ENCODE results near the gene CRB2.

Gene CRB2

GRCh38 chr9:123407217-123407851, 51.3 kb downstream of the CRB2 start:
- no peak for DNase-seq (ENCODE audit: extremely low spot score)
- TF ChIP-seq, protein P1, sequence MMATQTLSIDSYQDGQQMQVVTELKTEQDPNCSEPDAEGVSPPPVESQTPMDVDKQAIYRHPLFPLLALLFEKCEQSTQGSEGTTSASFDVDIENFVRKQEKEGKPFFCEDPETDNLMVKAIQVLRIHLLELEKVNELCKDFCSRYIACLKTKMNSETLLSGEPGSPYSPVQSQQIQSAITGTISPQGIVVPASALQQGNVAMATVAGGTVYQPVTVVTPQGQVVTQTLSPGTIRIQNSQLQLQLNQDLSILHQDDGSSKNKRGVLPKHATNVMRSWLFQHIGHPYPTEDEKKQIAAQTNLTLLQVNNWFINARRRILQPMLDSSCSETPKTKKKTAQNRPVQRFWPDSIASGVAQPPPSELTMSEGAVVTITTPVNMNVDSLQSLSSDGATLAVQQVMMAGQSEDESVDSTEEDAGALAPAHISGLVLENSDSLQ (IDR thresholded peaks at IDR 0.05): no peak
- TF ChIP-seq ZNF384 (IDR thresholded peaks at IDR 0.05) (no peak), HDGF (IDR thresholded peaks at IDR 0.05; ENCODE audit: borderline replicate concordance) (no peak), SP1 (IDR thresholded peaks at IDR 0.05) (no peak), L3MBTL2 (conservative IDR thresholded peaks at IDR 0.05) (no peak), ELF4 (IDR thresholded peaks at IDR 0.05) (no peak), NFRKB (IDR thresholded peaks at IDR 0.05) (no peak), ARNT (IDR thresholded peaks at IDR 0.05) (no peak), CTBP1 (IDR thresholded peaks at IDR 0.05; ENCODE audit: borderline replicate concordance) (no peak), FOXK2 (IDR thresholded peaks at IDR 0.05) (no peak), LEF1 (IDR thresholded peaks at IDR 0.05; ENCODE audit: borderline replicate concordance) (no peak), FOXM1 (IDR thresholded peaks at IDR 0.05; ENCODE audit: borderline replicate concordance) (no peak), SUZ12 (IDR thresholded peaks at IDR 0.05) (no peak)
- POLR2A ChIA-PET: no interaction called here
- CTCF ChIA-PET: no interaction called here

GRCh38 chr9:123408313-123409262, 52.6 kb downstream of the CRB2 start:
- ChIA-PET POLR2A (no interaction called here), CTCF (interaction anchor here (0.6 to 0.9 kb wide), 2 partner anchors 24 to 1790 kb away, joined by 3 read pairs; no protein-coding TSS in a partner anchor)

DNA sequence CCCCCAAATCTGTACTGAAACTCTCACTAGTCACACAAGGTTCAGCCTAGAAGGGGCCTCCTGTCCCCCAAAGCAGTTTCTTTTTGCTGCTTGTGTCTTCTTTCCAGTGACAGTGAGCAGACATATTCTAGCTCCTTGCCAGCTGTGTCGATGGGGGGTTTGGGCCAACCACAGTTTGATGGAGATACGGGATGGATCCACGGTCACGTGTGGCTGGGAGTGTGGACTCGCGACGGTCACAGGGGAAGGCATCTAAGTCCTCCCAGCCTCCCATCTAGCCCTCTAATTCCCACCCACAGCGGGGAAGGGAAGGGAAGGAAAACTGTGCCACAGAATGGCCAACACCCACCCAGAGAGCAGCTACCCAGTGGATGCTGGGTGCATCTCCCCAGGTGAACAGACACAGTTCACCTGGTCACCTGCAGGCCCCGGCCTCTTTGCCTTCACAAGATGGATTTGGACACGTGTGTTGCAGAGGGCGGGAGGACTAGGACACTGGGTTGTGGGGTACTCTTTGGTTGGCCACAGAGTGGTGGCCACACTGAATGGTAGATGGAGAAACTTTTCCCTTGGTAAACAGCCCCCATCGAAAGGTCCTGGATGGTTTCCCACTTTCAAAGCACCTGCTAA, 54.4 kb downstream of the CRB2 start:
- CTCF ChIA-PET: interaction anchor here (0.7 to 1.3 kb wide), 2 partner anchors 11 to 414 kb away, joined by 4 to 6 read pairs; no protein-coding TSS in a partner anchor
- DNase-seq (ENCODE audit: extremely low spot score): no peak
- POLR2A ChIA-PET: no interaction called here
- TF ChIP-seq SP1 (IDR thresholded peaks at IDR 0.05) (no peak), TARDBP (IDR thresholded peaks at IDR 0.05) (no peak), NFRKB (IDR thresholded peaks at IDR 0.05) (no peak), HDGF (IDR thresholded peaks at IDR 0.05; ENCODE audit: borderline replicate concordance) (no peak), ELF4 (IDR thresholded peaks at IDR 0.05) (no peak), ZNF384 (IDR thresholded peaks at IDR 0.05) (no peak), FOXA1 (IDR thresholded peaks at IDR 0.05) (no peak), ARNT (IDR thresholded peaks at IDR 0.05) (no peak), BHLHE40 (IDR thresholded peaks at IDR 0.05; ENCODE audit: borderline replicate concordance) (no peak), CTBP1 (IDR thresholded peaks at IDR 0.05; ENCODE audit: borderline replicate concordance) (no peak), L3MBTL2 (conservative IDR thresholded peaks at IDR 0.05) (no peak), FOXM1 (IDR thresholded peaks at IDR 0.05; ENCODE audit: borderline replicate concordance) (no peak), SUZ12 (IDR thresholded peaks at IDR 0.05) (no peak), FOXK2 (IDR thresholded peaks at IDR 0.05) (no peak), LEF1 (IDR thresholded peaks at IDR 0.05; ENCODE audit: borderline replicate concordance) (no peak)
- TF ChIP-seq, protein P1 (IDR thresholded peaks at IDR 0.05): no peak

More at GRCh38 chr9:123408313-123409262, 52.6 kb downstream of the CRB2 start:
- no peak for TF ChIP-seq ARNT (IDR thresholded peaks at IDR 0.05)
- no peak for TF ChIP-seq CTBP1 (IDR thresholded peaks at IDR 0.05; ENCODE audit: borderline replicate concordance)
- TF ChIP-seq, protein P1 (IDR thresholded peaks at IDR 0.05): no peak
- TF ChIP-seq SUZ12 (IDR thresholded peaks at IDR 0.05): no peak
- DNase-seq (ENCODE audit: extremely low spot score): no peak

- TF ChIP-seq BHLHE40 (IDR thresholded peaks at IDR 0.05; ENCODE audit: borderline replicate concordance) (no peak), FOXK2 (IDR thresholded peaks at IDR 0.05) (no peak), NFRKB (IDR thresholded peaks at IDR 0.05) (no peak), SP1 (IDR thresholded peaks at IDR 0.05) (no peak), ZNF384 (IDR thresholded peaks at IDR 0.05) (no peak), LEF1 (IDR thresholded peaks at IDR 0.05; ENCODE audit: borderline replicate concordance) (no peak), HDGF (IDR thresholded peaks at IDR 0.05; ENCODE audit: borderline replicate concordance) (no peak), CTBP1 (IDR thresholded peaks at IDR 0.05; ENCODE audit: borderline replicate concordance) (no peak), FOXM1 (IDR thresholded peaks at IDR 0.05; ENCODE audit: borderline replicate concordance) (no peak), TARDBP (IDR thresholded peaks at IDR 0.05) (no peak), SUZ12 (IDR thresholded peaks at IDR 0.05) (no peak)
- TF ChIP-seq, protein P1 (IDR thresholded peaks at IDR 0.05): no peak
- ChIA-PET CTCF (no interaction called here), POLR2A (no interaction called here)
- no peak for DNase-seq (ENCODE audit: extremely low spot score)
These were observed 55.2 kb downstream of the CRB2 start for GRCh38 chr9:123411191-123411590.

DNA sequence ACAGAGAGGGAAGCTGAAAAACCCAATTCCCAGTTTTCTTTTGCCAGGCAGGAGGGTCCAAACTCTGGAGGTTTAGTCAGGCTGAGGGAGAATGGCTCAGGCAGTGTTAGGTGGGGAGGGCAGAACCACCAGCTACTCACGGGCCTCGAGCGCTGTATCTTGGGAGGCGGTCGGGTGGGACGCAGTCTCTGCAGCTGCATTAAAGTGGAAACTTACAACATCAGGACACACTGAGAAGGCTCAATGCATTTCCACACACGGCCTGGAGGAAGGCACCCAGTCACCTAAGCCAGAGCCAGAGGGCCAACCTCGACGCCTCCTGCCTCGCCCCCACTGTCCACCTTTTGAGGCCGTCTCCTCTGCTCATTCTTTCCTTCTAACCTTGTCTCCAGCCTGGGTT, 55.6 kb downstream of the CRB2 start:
- no peak for DNase-seq (ENCODE audit: extremely low spot score)
- ChIA-PET POLR2A (no interaction called here), CTCF (no interaction called here)
- TF ChIP-seq ZNF384 (IDR thresholded peaks at IDR 0.05) (no peak), LEF1 (IDR thresholded peaks at IDR 0.05; ENCODE audit: borderline replicate concordance) (no peak), FOXK2 (IDR thresholded peaks at IDR 0.05) (no peak), HDGF (IDR thresholded peaks at IDR 0.05; ENCODE audit: borderline replicate concordance) (no peak), CTBP1 (IDR thresholded peaks at IDR 0.05; ENCODE audit: borderline replicate concordance) (no peak), L3MBTL2 (conservative IDR thresholded peaks at IDR 0.05) (no peak), SP1 (IDR thresholded peaks at IDR 0.05) (no peak), SUZ12 (IDR thresholded peaks at IDR 0.05) (no peak), FOXM1 (IDR thresholded peaks at IDR 0.05; ENCODE audit: borderline replicate concordance) (no peak)
